Endothelial cell (in vitro differentiated cells): ENCODE results near the gene PPP1R36. TPM values are rescaled to one million over a fixed set of nuclear protein-coding genes. Genes with fewer than 3 reads are reported as not detected.

ENCODE experiments used
- DNase-seq: peaks from one replicate; pipeline ENCODE4 v3.0.0; 2021; ENCODE audit warnings: low spot score
- H3K27ac Mint-ChIP-seq: one replicate; pipeline ENCODE4 v1.8.0; 2021; ENCODE audit warnings: mixed read lengths, inconsistent platforms; ENCODE audit not compliant: unreplicated experiment
- H3K27me3 Mint-ChIP-seq: one replicate; pipeline ENCODE4 v1.8.0; 2021; ENCODE audit warnings: mild to moderate bottlenecking, moderate library complexity, mixed read lengths, inconsistent platforms; ENCODE audit not compliant: unreplicated experiment
- H3K36me3 Mint-ChIP-seq: one replicate; pipeline ENCODE4 v1.8.0; 2021; ENCODE audit warnings: mild to moderate bottlenecking, low read depth, mixed read lengths, inconsistent platforms; ENCODE audit not compliant: unreplicated experiment
- H3K4me1 Mint-ChIP-seq: one replicate; pipeline ENCODE4 v1.8.0; 2021; ENCODE audit warnings: mild to moderate bottlenecking, mixed read lengths, inconsistent platforms; ENCODE audit not compliant: unreplicated experiment
- H3K4me3 Mint-ChIP-seq: one replicate; pipeline ENCODE4 v1.8.0; 2021; ENCODE audit warnings: mild to moderate bottlenecking, mixed read lengths, inconsistent platforms; ENCODE audit not compliant: unreplicated experiment
- H3K9me3 Mint-ChIP-seq: one replicate; pipeline ENCODE4 v1.8.0; 2021; ENCODE audit warnings: mixed read lengths, inconsistent platforms; ENCODE audit not compliant: unreplicated experiment
- CTCF ChIP-seq: fragments of 200-600 bp; sonication (generic); IDR thresholded peaks from one replicate; pipeline ENCODE4 v1.5.0; 2021; ENCODE audit warnings: antibody characterized with exemption; ENCODE audit not compliant: unreplicated experiment
- total RNA-seq: library from RNA; stranded (reverse); fragmentation: NEBNext Ultra II Directional; extraction: Animal tissue kit (Norgen Biotek cat#: 25700); gene quantifications from one replicate; pipeline ENCODE4 v1.2.1, GENCODE V29; 2021; ENCODE audit not compliant: unreplicated experiment

Gene PPP1R36
- total RNA-seq, 1 donor from 2014 or later = 2.1 TPM

- Mint-ChIP-seq H3K36me3 (no peaks in the 10 kb centered on the region), H3K4me1 (peaks cover 9% of the 10 kb centered on the region), H3K9me3 (no peaks in the 10 kb centered on the region), H3K4me3 (no peak overlapping the region), H3K27ac (no peak overlapping the region), H3K27me3 (peaks cover 2% of the 10 kb centered on the region)
- DNase-seq = no peak
- TF ChIP-seq CTCF = no peak
Observed at GRCh38 chr14:64574371-64575107, 24.8 kb downstream of the PPP1R36 start.

GRCh38 chr14:64577211-64577610, 27.4 kb downstream of the PPP1R36 start:
- Mint-ChIP-seq H3K27ac (no peak overlapping the region), H3K4me1 (peaks cover 27% of the 10 kb centered on the region), H3K9me3 (no peaks in the 10 kb centered on the region), H3K36me3 (no peaks in the 10 kb centered on the region), H3K4me3 (no peak overlapping the region), H3K27me3 (peaks cover 2% of the 10 kb centered on the region)
- DNase-seq = no peak
- TF ChIP-seq CTCF = no peak

GRCh38 chr14:64580467-64580866, 30.7 kb downstream of the PPP1R36 start:
- Mint-ChIP-seq H3K4me3 (no peak overlapping the region), H3K4me1 (peaks cover 27% of the 10 kb centered on the region), H3K27ac (peak overlapping the region; percentile 97), H3K27me3 (peaks cover 2% of the 10 kb centered on the region), H3K9me3 (no peaks in the 10 kb centered on the region), H3K36me3 (no peaks in the 10 kb centered on the region)
- no peak for TF ChIP-seq CTCF
- no peak for DNase-seq

DNA sequence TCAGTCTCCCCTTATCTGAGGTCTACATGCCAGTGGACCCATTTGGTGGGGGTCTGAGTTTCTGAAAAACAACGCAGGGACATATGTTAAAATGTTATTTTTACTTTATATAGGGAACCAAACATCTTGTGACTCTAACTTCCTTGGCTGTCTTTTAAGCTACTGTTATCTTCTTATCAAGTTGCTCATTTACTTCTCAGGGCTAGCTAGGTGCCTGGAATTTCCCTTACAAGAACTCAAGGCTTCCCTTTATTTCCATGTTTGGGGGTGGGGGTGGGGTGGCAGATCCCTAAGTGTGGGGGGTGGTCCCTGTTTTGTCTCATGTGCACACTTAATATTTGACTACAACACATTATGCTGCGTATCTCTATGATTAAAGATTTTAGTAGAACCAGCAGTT, 31.6 kb downstream of the PPP1R36 start:
- DNase-seq = no peak
- peak overlapping the region; percentile 97 for H3K27ac Mint-ChIP-seq
- H3K27me3 Mint-ChIP-seq = peaks cover 2% of the 10 kb centered on the region
- H3K36me3 Mint-ChIP-seq = no peaks in the 10 kb centered on the region
- no peaks in the 10 kb centered on the region for H3K9me3 Mint-ChIP-seq
- H3K4me1 Mint-ChIP-seq = peaks cover 30% of the 10 kb centered on the region
- no peak overlapping the region for H3K4me3 Mint-ChIP-seq
- TF ChIP-seq CTCF = no peak

- no peak for TF ChIP-seq CTCF
- no peaks in the 10 kb centered on the region for H3K9me3 Mint-ChIP-seq
Observed at GRCh38 chr14:64581817-64582216, 32.1 kb downstream of the PPP1R36 start.

More at GRCh38 chr14:64581817-64582216, 32.1 kb downstream of the PPP1R36 start:
- no peak overlapping the region for H3K4me3 Mint-ChIP-seq
- DNase-seq = no peak
- H3K36me3 Mint-ChIP-seq = no peaks in the 10 kb centered on the region
- H3K27ac Mint-ChIP-seq = peak overlapping the region; percentile 97
- H3K27me3 Mint-ChIP-seq = peaks cover 2% of the 10 kb centered on the region
- H3K4me1 Mint-ChIP-seq = peaks cover 33% of the 10 kb centered on the region
